Neuronal stem cell (in vitro differentiated cells): ENCODE results near the gene FUT7.

Source experiments
- DNase-seq: peaks from one replicate; pipeline ENCODE4 v3.0.0-alpha.2; 2013; ENCODE audit warnings: low spot score
- H2AFZ ChIP-seq: one replicate; pipeline ENCODE4 v1.6.1; 2013; ENCODE audit warnings: mild to moderate bottlenecking, low read length, inconsistent platforms
- H2AK5ac ChIP-seq: 2 replicates; pipeline ENCODE4 v1.6.1; 2013; ENCODE audit warnings: low read depth, mild to moderate bottlenecking, inconsistent platforms, low read length, moderate library complexity, mixed read lengths
- H2BK120ac ChIP-seq: 2 replicates; pipeline ENCODE4 v1.6.1; 2013; ENCODE audit warnings: low read depth, mild to moderate bottlenecking, inconsistent platforms, low read length, moderate library complexity, mixed read lengths
- H2BK12ac ChIP-seq: one replicate; pipeline ENCODE4 v1.6.1; 2013; ENCODE audit warnings: low read length, inconsistent platforms
- H2BK15ac ChIP-seq: 2 replicates; pipeline ENCODE4 v1.6.1; 2013; ENCODE audit warnings: mild to moderate bottlenecking, low read length, inconsistent platforms, mixed read lengths
- H2BK5ac ChIP-seq: one replicate; pipeline ENCODE4 v1.6.1; 2013; ENCODE audit warnings: inconsistent platforms, mild to moderate bottlenecking, low read length, moderate library complexity
- H3K14ac ChIP-seq: one replicate; pipeline ENCODE4 v1.6.1; 2013; ENCODE audit warnings: low read length, inconsistent platforms
- H3K18ac ChIP-seq: 2 replicates; pipeline ENCODE4 v1.6.1; 2013; ENCODE audit warnings: low read length, inconsistent platforms
- H3K23ac ChIP-seq: 2 replicates; pipeline ENCODE4 v1.6.1; 2013; ENCODE audit warnings: low read depth, mild to moderate bottlenecking, mixed read lengths, low read length, inconsistent platforms; ENCODE audit not compliant: poor library complexity
- H3K27ac ChIP-seq: replicated peaks from 3 replicates; pipeline ENCODE4 v1.5.1; 2013; ENCODE audit warnings: low read length, inconsistent platforms
- H3K27me3 ChIP-seq, 3 experiments: 2 replicates each; pipeline ENCODE4 v1.6.1; 2013; ENCODE audit warnings: low read length in 3 of 3, mild to moderate bottlenecking in 2 of 3, inconsistent platforms in 1 of 3, low read depth in 1 of 3, mixed read lengths in 1 of 3, moderate library complexity in 1 of 3; ENCODE audit not compliant: control insufficient read depth in 3 of 3, insufficient read depth in 3 of 3
- H3K36me3 ChIP-seq, 2 donors: replicated peaks in 1 of 2; 2 replicates each; pipeline ENCODE4 v1.6.1; 2013; ENCODE audit warnings: low read length in 2 of 2; ENCODE audit not compliant: control insufficient read depth in 2 of 2, insufficient read depth in 2 of 2
- H3K4ac ChIP-seq: 2 replicates; pipeline ENCODE4 v1.6.1; 2013; ENCODE audit warnings: inconsistent platforms, mild to moderate bottlenecking, low read length, moderate library complexity
- H3K4me1 ChIP-seq, 2 donors: 1 replicate in 1 of 2; 2 replicates in 1 of 2; pipeline ENCODE4 v1.6.1; 2013; ENCODE audit warnings: low read length in 2 of 2, low read depth in 1 of 2; ENCODE audit not compliant: control insufficient read depth in 2 of 2, insufficient read depth in 1 of 2
- H3K4me2 ChIP-seq: one replicate; pipeline ENCODE4 v1.6.1; 2013; ENCODE audit warnings: mild to moderate bottlenecking, low read length, inconsistent platforms; ENCODE audit not compliant: insufficient read depth, poor library complexity, severe bottlenecking
- H3K4me3 ChIP-seq, 2 donors: 2 replicates each; pipeline ENCODE4 v1.5.1; 2013; ENCODE audit warnings: low read length in 2 of 2, mild to moderate bottlenecking in 2 of 2, inconsistent platforms in 1 of 2, moderate library complexity in 1 of 2
- H3K79me1 ChIP-seq: one replicate; pipeline ENCODE4 v1.6.1; 2013; ENCODE audit warnings: low read depth, mild to moderate bottlenecking, inconsistent platforms, low read length, moderate library complexity
- H3K9ac ChIP-seq: one replicate; pipeline ENCODE4 v1.6.1; 2013; ENCODE audit warnings: mild to moderate bottlenecking, low read depth, low read length, inconsistent platforms; ENCODE audit not compliant: poor library complexity
- H3K9me3 ChIP-seq, 2 donors: replicated peaks in 1 of 2; 2 replicates each; pipeline versions ENCODE3 to v1.6.1; 2013; ENCODE audit warnings: low read length in 2 of 2, mild to moderate bottlenecking in 2 of 2, inconsistent platforms in 1 of 2, low read depth in 1 of 2, mixed read lengths in 1 of 2, moderate library complexity in 1 of 2; ENCODE audit not compliant: control insufficient read depth in 2 of 2, insufficient read depth in 1 of 2
- H4K8ac ChIP-seq: one replicate; pipeline ENCODE4 v1.6.1; 2013; ENCODE audit warnings: low read depth, mild to moderate bottlenecking, inconsistent platforms, low read length, moderate library complexity
- H4K91ac ChIP-seq: one replicate; pipeline ENCODE4 v1.6.1; 2013; ENCODE audit warnings: low read length, low read depth, mild to moderate bottlenecking, inconsistent platforms; ENCODE audit not compliant: poor library complexity
- WGBS, 2 donors: extraction: QIAGEN DNeasy Blood & Tissue Kit; methylation state at CpG; one replicate each; pipeline ENCODE4 v1.1.7; 2013; ENCODE audit warnings: missing lambda C conversion rate in 2 of 2, mixed read lengths in 1 of 2; ENCODE audit not compliant: insufficient read length in 2 of 2, insufficient replicate concordance in 1 of 2; ENCODE audit errors: extremely low coverage in 2 of 2; 5-methylcytosine and 5-hydroxymethylcytosine counted together

Gene FUT7

DNA sequence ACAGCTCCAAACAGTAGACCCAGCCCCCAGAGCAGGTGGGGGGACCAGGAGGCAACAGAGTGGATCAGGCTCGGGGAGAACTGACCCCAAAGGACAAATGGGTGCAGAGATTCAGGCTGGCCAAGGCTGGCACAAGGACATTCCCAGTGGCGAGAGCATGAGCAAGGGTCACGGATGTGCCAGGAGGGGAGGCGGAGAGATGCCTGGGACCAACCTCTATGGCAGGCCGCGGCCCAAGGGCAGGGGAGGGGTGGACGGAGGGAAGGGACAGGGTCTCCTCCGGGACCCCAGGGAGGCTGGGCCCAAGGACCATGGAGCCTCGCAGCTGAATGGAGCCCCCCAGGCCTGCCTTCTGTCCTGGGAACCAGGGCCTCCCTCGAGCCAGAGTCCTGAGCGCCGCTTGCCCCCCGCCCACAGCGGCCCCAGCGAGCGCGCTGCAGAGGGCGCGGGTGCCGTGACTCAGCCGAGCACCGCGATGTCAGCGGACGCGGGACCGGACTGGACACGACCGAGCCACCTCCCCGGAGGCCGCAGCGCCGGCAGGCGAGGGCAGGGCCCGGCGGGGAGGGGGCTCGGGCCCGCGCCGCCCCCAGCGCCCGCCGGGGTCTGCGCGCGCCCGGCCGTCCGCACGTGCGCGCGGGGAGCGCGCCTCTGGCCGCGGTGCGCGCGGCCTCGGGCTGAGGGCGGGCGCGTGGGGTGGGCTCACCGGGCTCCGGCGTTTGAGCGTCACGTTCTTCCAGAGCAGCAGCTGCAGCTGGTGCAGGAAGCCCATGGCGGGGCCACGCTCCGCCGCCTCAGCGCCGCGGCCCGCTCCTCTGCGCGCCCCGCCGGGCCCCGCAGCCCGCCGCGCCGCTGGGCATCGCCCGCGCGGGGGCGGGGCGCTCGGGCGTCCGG lies 4.3 kb downstream of the FUT7 start, which contains the start of gene ABCA2:
Gene ABCA2, minus strand, starts transcription at position 869 of the 894 bp plus-strand sequence. Its CDS starts 97 bp downstream, at position 772.
- Histone ChIP-seq H3K27ac (peak within 1 kb of the TSS; percentile 10), H3K9me3 (no peaks in the 10 kb centered on the region)
- DNase-seq = no peak

GRCh38 chr9:137026828-137027227 lies 5.1 kb downstream of the FUT7 start:
- Histone ChIP-seq H3K27me3 (peaks cover 0 to 10% (median 0%) of the 10 kb centered on the region in 3 experiments), H3K79me1 (peaks cover 19% of the 10 kb centered on the region), H3K27ac (no peak overlapping the region), H3K4me1 (peaks cover 29 to 42% of the 10 kb centered on the region in 2 donors), H2BK12ac (no peak overlapping the region), H3K18ac (no peak overlapping the region), H2BK5ac (no peak overlapping the region), H2BK120ac (no peak overlapping the region), H2BK15ac (no peak overlapping the region), H3K9ac (no peak overlapping the region), H2AFZ (no peak overlapping the region), H3K4ac (no peak overlapping the region), H3K23ac (no peak overlapping the region), H3K4me3 (peak overlapping the region; percentile 67 to 83), H3K9me3 (no peaks in the 10 kb centered on the region), H3K36me3 (peaks cover 0 to 5% of the 10 kb centered on the region in 2 donors), H3K4me2 (no peak overlapping the region), H3K14ac (no peak overlapping the region), H4K91ac (no peak overlapping the region), H2AK5ac (no peak overlapping the region), H4K8ac (no peak overlapping the region)
- WGBS, 2 donors = no CpG with 5 or more reads among the region's 4 CpGs
- no peak for DNase-seq

More for the DNA sequence above, 4.3 kb downstream of the FUT7 start, which contains the start of gene ABCA2:
- H2BK120ac ChIP-seq = no peak within 1 kb of the TSS
- peak within 1 kb of the TSS; percentile 90 for H3K23ac ChIP-seq
- H3K36me3 ChIP-seq = no peaks in the 10 kb centered on the region
- peak within 1 kb of the TSS; percentile 54 for H2BK15ac ChIP-seq
- peak within 1 kb of the TSS; percentile 82 for H3K14ac ChIP-seq
- peak within 1 kb of the TSS; percentile 33 for H4K8ac ChIP-seq
- peak within 1 kb of the TSS; percentile 99 for H3K18ac ChIP-seq
- peak within 1 kb of the TSS; percentile 99 for H2AFZ ChIP-seq
- peak within 1 kb of the TSS; percentile 67 to 84 for H3K4me3 ChIP-seq
- H2BK5ac ChIP-seq = peak within 1 kb of the TSS; percentile 75
- peaks cover 14% of the 10 kb centered on the region for H3K79me1 ChIP-seq
- H3K4ac ChIP-seq = peak within 1 kb of the TSS; percentile 0
- peak within 1 kb of the TSS; percentile 96 for H3K4me2 ChIP-seq
- no CpG with 5 or more reads among the region's 95 CpGs for WGBS, 2 donors
- peaks cover 0 to 10% (median 0%) of the 10 kb centered on the region in 3 experiments for H3K27me3 ChIP-seq
- H2AK5ac ChIP-seq = peak within 1 kb of the TSS; percentile 76
- peak within 1 kb of the TSS; percentile 97 for H3K9ac ChIP-seq
- peak within 1 kb of the TSS; percentile 0 for H2BK12ac ChIP-seq
- H4K91ac ChIP-seq = no peak within 1 kb of the TSS
- H3K4me1 ChIP-seq = peaks cover 26 to 45% of the 10 kb centered on the region in 2 donors

- no peak overlapping the region for H3K14ac ChIP-seq
- no peak overlapping the region for H3K18ac ChIP-seq
- peaks cover 19% of the 10 kb centered on the region for H3K79me1 ChIP-seq
- H4K91ac ChIP-seq = no peak overlapping the region
- H3K4ac ChIP-seq = peak overlapping the region; percentile 76
- H4K8ac ChIP-seq = no peak overlapping the region
- H2BK15ac ChIP-seq = peak overlapping the region; percentile 0
- peak overlapping the region in 1 of 2 donors; percentile 67 for H3K4me3 ChIP-seq
- peak overlapping the region; percentile 0 for H2BK5ac ChIP-seq
- H2BK12ac ChIP-seq = no peak overlapping the region
- peak overlapping the region; percentile 44 for H3K9ac ChIP-seq
- H2BK120ac ChIP-seq = no peak overlapping the region
- no peak overlapping the region for H3K4me2 ChIP-seq
- no peak overlapping the region for H2AFZ ChIP-seq
- H3K27me3 ChIP-seq = peaks cover 0 to 10% (median 0%) of the 10 kb centered on the region in 3 experiments
- peaks cover 29 to 42% of the 10 kb centered on the region in 2 donors for H3K4me1 ChIP-seq
- no CpG with 5 or more reads among the region's 2 CpGs for WGBS, 2 donors
- H3K36me3 ChIP-seq = peaks cover 0 to 5% of the 10 kb centered on the region in 2 donors
- no peaks in the 10 kb centered on the region for H3K9me3 ChIP-seq
- peak overlapping the region; percentile 60 for H3K23ac ChIP-seq
- H2AK5ac ChIP-seq = peak overlapping the region; percentile 6
- DNase-seq = no peak
- H3K27ac ChIP-seq = no peak overlapping the region
These were observed 5.5 kb downstream of the FUT7 start for GRCh38 chr9:137026384-137026783.

- H2BK15ac ChIP-seq = peak overlapping the region; percentile 0
- no peak overlapping the region for H4K91ac ChIP-seq
- H2AK5ac ChIP-seq = peak overlapping the region; percentile 6
- no peak overlapping the region for H2AFZ ChIP-seq
- H3K23ac ChIP-seq = peak overlapping the region; percentile 60
- H3K18ac ChIP-seq = peak overlapping the region; percentile 74
- H3K4ac ChIP-seq = peak overlapping the region; percentile 53
- H3K4me2 ChIP-seq = no peak overlapping the region
- peak overlapping the region; percentile 56 for H3K14ac ChIP-seq
- no CpG with 5 or more reads among the region's 21 CpGs for WGBS, 2 donors
- no peaks in the 10 kb centered on the region for H3K9me3 ChIP-seq
- H2BK5ac ChIP-seq = peak overlapping the region; percentile 71
- no peak overlapping the region for H3K27ac ChIP-seq
- H3K36me3 ChIP-seq = peaks cover 0 to 5% of the 10 kb centered on the region in 2 donors
- H4K8ac ChIP-seq = no peak overlapping the region
- peaks cover 29 to 42% of the 10 kb centered on the region in 2 donors for H3K4me1 ChIP-seq
- H3K9ac ChIP-seq = peak overlapping the region; percentile 77
- DNase-seq = no peak
- peaks cover 0 to 10% (median 0%) of the 10 kb centered on the region in 3 experiments for H3K27me3 ChIP-seq
- no peak overlapping the region for H3K4me3 ChIP-seq
- H3K79me1 ChIP-seq = peaks cover 19% of the 10 kb centered on the region
- H2BK12ac ChIP-seq = no peak overlapping the region
- peak overlapping the region; percentile 72 for H2BK120ac ChIP-seq
These were observed 6.3 kb downstream of the FUT7 start for GRCh38 chr9:137025517-137025966.
